HG02623 (cell line): Measurements from ENCODE around the gene MED4.

Experiments used
- ATAC-seq: cut with Tn5 transposase; IDR thresholded peaks from one replicate; pipeline ENCODE4 v1.9.1; 2021; ENCODE audit warnings: moderate library complexity; ENCODE audit not compliant: unreplicated experiment

Gene MED4

GRCh38 chr13:48094781-48095502 is at the start of gene MED4:
Gene MED4 (minus strand): TSS chr13:48095104. CDS start chr13:48095078, 26 bp downstream.
- ATAC-seq = peak; percentile 95

GRCh38 chr13:48144413-48145035 is 49.6 kb upstream of the MED4 start:
- ATAC-seq = no peak

GRCh38 chr13:48142436-48142835 is 47.5 kb upstream of the MED4 start:
- peak; percentile 82 for ATAC-seq

- ATAC-seq = no peak
Observed at GRCh38 chr13:48138270-48138669, 43.4 kb upstream of the MED4 start.

- no peak for ATAC-seq
Observed at GRCh38 chr13:48132961-48133360, 38.1 kb upstream of the MED4 start.

- no peak for ATAC-seq
Observed at GRCh38 chr13:48131533-48131932, 36.6 kb upstream of the MED4 start.

- no peak for ATAC-seq
Observed at GRCh38 chr13:48126944-48127830, 32.3 kb upstream of the MED4 start.

GRCh38 chr13:48125794-48126228 is 30.9 kb upstream of the MED4 start:
- no peak for ATAC-seq

- no peak for ATAC-seq
Observed at GRCh38 chr13:48123812-48124211, 28.9 kb upstream of the MED4 start.

GRCh38 chr13:48121733-48122132 is 26.8 kb upstream of the MED4 start:
- no peak for ATAC-seq

- ATAC-seq = no peak
Observed at GRCh38 chr13:48120241-48120640, 25.3 kb upstream of the MED4 start.

- ATAC-seq = no peak
Observed at GRCh38 chr13:48118030-48118429, 23.1 kb upstream of the MED4 start.

- ATAC-seq = no peak
Observed at GRCh38 chr13:48116808-48117207, 21.9 kb upstream of the MED4 start.

GRCh38 chr13:48113756-48114130 is 18.8 kb upstream of the MED4 start:
- ATAC-seq = no peak

GRCh38 chr13:48112896-48113755 is 18.2 kb upstream of the MED4 start:
- no peak for ATAC-seq

- ATAC-seq = no peak
Observed at GRCh38 chr13:48110931-48111721, 16.2 kb upstream of the MED4 start.

GRCh38 chr13:48110132-48110868 is 15.4 kb upstream of the MED4 start:
- no peak for ATAC-seq

- no peak for ATAC-seq
Observed at GRCh38 chr13:48108106-48108505, 13.2 kb upstream of the MED4 start.

GRCh38 chr13:48097793-48098192 is 2.9 kb upstream of the MED4 start:
- ATAC-seq = no peak
